Ovary (tissue), 3 donors: ENCODE data around the gene GLP1R.

ENCODE experiments used
- POLR2A ChIP-seq: fragments of 450-650 bp; IDR thresholded peaks from one replicate; pipeline ENCODE4 v1.6.1; 2017; ENCODE audit warnings: antibody characterized with exemption, mild to moderate bottlenecking, moderate library complexity
- TF ChIP-seq, protein P1 (sequence below), 3 donors: fragments of 450-650 bp in 2 of 3; fragments of 200-600 bp in 1 of 3; IDR thresholded peaks; one replicate each; pipeline versions ENCODE4 v1.5.1 to v1.8.0; 2016 to 2022; ENCODE audit warnings: antibody characterized with exemption in 3 of 3, mild to moderate bottlenecking in 1 of 3
- donor health status: DM: no; HTN: no; CAD: no.

DNA sequence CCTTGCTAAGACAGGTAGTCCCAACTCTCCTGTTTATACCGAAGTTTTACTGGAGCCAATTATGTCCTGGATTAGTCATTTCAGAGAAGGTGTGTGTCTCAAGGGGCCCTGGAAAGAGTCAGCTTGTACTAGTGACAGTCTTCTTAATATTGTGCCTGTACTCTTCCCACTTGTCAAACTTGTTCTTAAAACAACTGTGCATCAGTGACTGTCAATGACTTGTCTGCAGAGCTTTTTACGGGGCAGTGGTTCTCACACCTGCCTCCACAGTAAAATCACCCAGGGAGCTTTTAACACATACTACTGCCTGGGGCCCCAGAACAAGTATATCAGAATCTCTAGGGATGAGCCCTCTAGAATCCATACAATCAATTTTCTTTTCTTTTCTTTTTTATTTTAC lies 28.4 kb upstream of the GLP1R start:
- TF ChIP-seq, protein P1, sequence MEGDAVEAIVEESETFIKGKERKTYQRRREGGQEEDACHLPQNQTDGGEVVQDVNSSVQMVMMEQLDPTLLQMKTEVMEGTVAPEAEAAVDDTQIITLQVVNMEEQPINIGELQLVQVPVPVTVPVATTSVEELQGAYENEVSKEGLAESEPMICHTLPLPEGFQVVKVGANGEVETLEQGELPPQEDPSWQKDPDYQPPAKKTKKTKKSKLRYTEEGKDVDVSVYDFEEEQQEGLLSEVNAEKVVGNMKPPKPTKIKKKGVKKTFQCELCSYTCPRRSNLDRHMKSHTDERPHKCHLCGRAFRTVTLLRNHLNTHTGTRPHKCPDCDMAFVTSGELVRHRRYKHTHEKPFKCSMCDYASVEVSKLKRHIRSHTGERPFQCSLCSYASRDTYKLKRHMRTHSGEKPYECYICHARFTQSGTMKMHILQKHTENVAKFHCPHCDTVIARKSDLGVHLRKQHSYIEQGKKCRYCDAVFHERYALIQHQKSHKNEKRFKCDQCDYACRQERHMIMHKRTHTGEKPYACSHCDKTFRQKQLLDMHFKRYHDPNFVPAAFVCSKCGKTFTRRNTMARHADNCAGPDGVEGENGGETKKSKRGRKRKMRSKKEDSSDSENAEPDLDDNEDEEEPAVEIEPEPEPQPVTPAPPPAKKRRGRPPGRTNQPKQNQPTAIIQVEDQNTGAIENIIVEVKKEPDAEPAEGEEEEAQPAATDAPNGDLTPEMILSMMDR (IDR thresholded peaks at IDR 0.05): no peak
- TF ChIP-seq POLR2A: no peak
